SK-N-SH (cell line): Measurements from ENCODE around the gene ABCA7. TPM values are rescaled to one million over a fixed set of nuclear protein-coding genes. Genes with fewer than 3 reads are reported as not detected.

Source experiments
- CTCF ChIA-PET: fragments of 300-600, 350-600 bp; formaldehyde crosslinking; extraction: SDS; loops from one replicate; lab custom pipeline; 2021; lab: Yijun Ruan, JAX
- POLR2A ChIA-PET: fragments of 350-600 bp; sonication (Branson Sonifier 250); formaldehyde crosslinking; extraction: SDS; loops from one replicate; lab custom pipeline; 2020; ENCODE audit warnings: antibody characterized with exemption, inconsistent platforms; lab: Yijun Ruan, JAX
- DNase-seq: peaks from one replicate; pipeline ENCODE4 v3.0.0; 2012
- H2AFZ ChIP-seq: fragments of 200-600 bp; sonication (generic); 2 replicates; pipeline ENCODE4 v1.8.1; 2016; ENCODE audit warnings: antibody characterized with exemption, mild to moderate bottlenecking, low read depth
- H3F3A ChIP-seq: fragments of 200-600 bp; sonication (generic); replicated peaks from 2 replicates; pipeline ENCODE3; 2016; ENCODE audit warnings: antibody characterized with exemption, mild to moderate bottlenecking; ENCODE audit not compliant: insufficient read depth
- H3K27ac ChIP-seq, 2 experiments: fragments of 200-500 bp in 1 of 2; fragments of 200-600 bp in 1 of 2; sonication (Bioruptor generic) in 1 of 2; sonication (generic), shearing (Covaris generic) in 1 of 2; 2 replicates each; pipeline versions ENCODE4 v1.5.1 to v1.6.1; 2014 to 2016; ENCODE audit warnings: low read depth in 2 of 2, inconsistent platforms in 1 of 2, low read length in 1 of 2, mild to moderate bottlenecking in 1 of 2, mixed read lengths in 1 of 2
- H3K27me3 ChIP-seq: fragments of 200-600 bp; sonication (generic), shearing (Covaris generic); 2 replicates; pipeline ENCODE4 v1.6.1; 2016; ENCODE audit warnings: mixed run types; ENCODE audit not compliant: insufficient read depth
- H3K36me3 ChIP-seq, 2 experiments: fragments of 200-500 bp in 1 of 2; fragments of 200-600 bp in 1 of 2; sonication (Bioruptor generic) in 1 of 2; sonication (generic) in 1 of 2; replicated peaks in 1 of 2; 2 replicates each; pipeline versions ENCODE3 to v1.5.1; 2014 to 2016; ENCODE audit warnings: low read length in 1 of 2, mild to moderate bottlenecking in 1 of 2; ENCODE audit not compliant: insufficient read depth in 2 of 2, control insufficient read depth in 1 of 2
- H3K4me1 ChIP-seq, 2 experiments: fragments of 200-500 bp in 1 of 2; fragments of 200-600 bp in 1 of 2; sonication (Bioruptor generic) in 1 of 2; sonication (generic), shearing (Covaris generic) in 1 of 2; 2 replicates each; pipeline versions ENCODE4 v1.5.1 to v1.6.1; 2014 to 2016; ENCODE audit warnings: low read depth in 1 of 2, low read length in 1 of 2, mixed run types in 1 of 2; ENCODE audit not compliant: insufficient read depth in 2 of 2, control insufficient read depth in 1 of 2
- H3K4me2 ChIP-seq: fragments of 200-600 bp; sonication (generic), shearing (Covaris generic); 2 replicates; pipeline ENCODE4 v1.6.1; 2017; ENCODE audit warnings: mixed run types
- H3K4me3 ChIP-seq, 2 experiments: fragments of 200-500 bp in 1 of 2; fragments of 200-600 bp in 1 of 2; sonication (Bioruptor generic) in 1 of 2; sonication (generic), shearing (Covaris generic) in 1 of 2; 2 replicates each; pipeline versions ENCODE4 v1.5.1 to v1.8.1; 2014 to 2016; ENCODE audit warnings: low read depth in 2 of 2, inconsistent platforms in 1 of 2, low read length in 1 of 2, mild to moderate bottlenecking in 1 of 2, mixed read lengths in 1 of 2, moderate library complexity in 1 of 2
- H3K79me2 ChIP-seq: fragments of 200-600 bp; sonication (generic); 2 replicates; pipeline ENCODE4 v1.8.1; 2017; ENCODE audit warnings: mild to moderate bottlenecking; ENCODE audit not compliant: insufficient read depth
- H3K9ac ChIP-seq: fragments of 200-600 bp; sonication (generic); 2 replicates; pipeline ENCODE4 v1.6.1; 2017; ENCODE audit warnings: mixed run types
- H3K9me2 ChIP-seq: fragments of 200-600 bp; sonication (generic); 2 replicates; pipeline ENCODE4 v1.6.1; 2017; ENCODE audit warnings: mixed run types
- H3K9me3 ChIP-seq: fragments of 200-600 bp; sonication (generic); 2 replicates; pipeline ENCODE4 v1.6.1; 2017; ENCODE audit warnings: mixed run types, mild to moderate bottlenecking, moderate library complexity
- H4K20me1 ChIP-seq: fragments of 200-600 bp; sonication (generic); 2 replicates; pipeline ENCODE4 v1.6.1; 2017; ENCODE audit warnings: mild to moderate bottlenecking, mixed run types; ENCODE audit not compliant: insufficient read depth
- ELF1 ChIP-seq: IDR thresholded peaks from 2 replicates; pipeline ENCODE4 v1.4.0; 2012
- EZH2phosphoT487 ChIP-seq: fragments of 200-600 bp; sonication (generic); IDR thresholded peaks from 2 replicates; pipeline ENCODE4 v1.6.1; 2017; ENCODE audit warnings: low read depth, mixed run types, mild to moderate bottlenecking, antibody characterized with exemption, moderate library complexity, borderline replicate concordance
- FOXJ3 ChIP-seq: sonication (generic); formaldehyde crosslinking; IDR thresholded peaks from 2 replicates; pipeline ENCODE4 v1.5.1; 2020; ENCODE audit warnings: mild to moderate bottlenecking, missing genetic modification reagents
- FOXM1 ChIP-seq: IDR thresholded peaks from 2 replicates; pipeline ENCODE4 v1.4.0; 2012; ENCODE audit warnings: low read depth, mild to moderate bottlenecking
- GABPA ChIP-seq: IDR thresholded peaks from 2 replicates; pipeline ENCODE4 v1.4.0; 2012; ENCODE audit warnings: low read depth, mild to moderate bottlenecking
- JUND ChIP-seq: IDR thresholded peaks from 2 replicates; pipeline ENCODE4 v1.4.0; 2012
- MAX ChIP-seq: IDR thresholded peaks from 2 replicates; pipeline ENCODE4 v1.4.0; 2012; ENCODE audit warnings: low read depth
- NRF1 ChIP-seq: IDR thresholded peaks from 2 replicates; pipeline ENCODE4 v1.6.1; 2012; ENCODE audit warnings: low read depth, mild to moderate bottlenecking, low read length
- RCOR1 ChIP-seq: fragments of 150-350 bp; IDR thresholded peaks from 2 replicates; pipeline ENCODE4 v1.6.1; 2017; ENCODE audit warnings: antibody characterized with exemption, low read length
- RXRA ChIP-seq: IDR thresholded peaks from 2 replicates; pipeline ENCODE4 v1.4.0; 2012; ENCODE audit warnings: low read depth, mild to moderate bottlenecking, borderline replicate concordance
- SMC3 ChIP-seq: IDR thresholded peaks from 2 replicates; pipeline ENCODE4 v1.6.1; 2012; ENCODE audit warnings: low read depth, low read length, improper control_type of control experiment
- TCF12 ChIP-seq: IDR thresholded peaks from 2 replicates; pipeline ENCODE4 v1.4.0; 2012
- WGBS: methylation state at CpG from one replicate; pipeline ENCODE4 v1.1.6; 2017; ENCODE audit warnings: low lambda C conversion rate; 5-methylcytosine and 5-hydroxymethylcytosine counted together
- polyA plus RNA-seq, 3 experiments: library from polyadenylated mRNA; depleted of rRNA; stranded (reverse); fragments of >200 nt; gene quantifications; 2 replicates each; pipeline ENCODE4 v1.2.3, GENCODE V29; 2012
- TF ChIP-seq, protein P1 (sequence below): IDR thresholded peaks from 2 replicates; pipeline ENCODE4 v1.4.0; 2012; ENCODE audit warnings: low read depth, borderline replicate concordance
- TF ChIP-seq, protein P2 (sequence below): IDR thresholded peaks from 2 replicates; pipeline ENCODE4 v1.4.0; 2012; ENCODE audit warnings: low read depth, borderline replicate concordance

The ABCA7 gene
- polyA plus RNA-seq, 1 of the 3 experiments (the other 2 are of a cell fraction): 7.8 TPM

DNA sequence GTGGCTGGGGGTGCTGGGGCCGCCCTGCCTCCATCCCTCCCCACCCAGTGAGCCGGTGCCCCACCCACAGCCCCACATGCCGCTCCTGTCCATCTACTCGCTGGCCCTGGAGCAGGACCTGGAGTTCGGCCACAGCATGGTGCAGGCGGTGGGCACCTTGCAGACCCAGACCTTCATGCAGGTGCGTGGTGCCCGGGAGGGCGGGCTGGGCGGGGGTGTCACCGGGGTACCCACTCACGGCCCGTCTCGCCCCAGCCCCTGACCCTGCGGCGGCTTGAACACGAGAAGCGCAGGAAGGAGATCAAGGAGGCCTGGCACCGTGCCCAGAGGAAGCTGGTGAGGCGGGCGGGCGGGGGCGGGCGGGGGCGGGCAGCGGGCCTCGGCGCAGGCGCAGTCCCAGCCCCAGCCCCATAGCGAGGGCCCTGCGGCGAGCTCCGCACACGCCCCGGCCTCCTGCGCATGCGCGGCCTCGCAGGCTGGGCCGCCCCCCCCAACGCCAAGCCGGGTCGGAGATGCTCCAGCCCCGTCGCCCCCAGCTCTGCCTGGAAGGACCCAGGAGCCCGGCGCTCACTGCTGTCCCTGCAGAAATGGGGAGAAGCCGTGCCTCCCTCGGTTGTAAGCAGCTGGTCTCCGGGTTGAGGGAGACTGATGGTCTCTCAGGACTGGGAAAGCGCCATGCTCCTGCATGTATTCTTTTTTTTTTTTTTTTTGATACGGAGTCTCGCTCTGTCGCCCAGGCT, 34.8 kb downstream of the ABCA7 start (continued):
- TF ChIP-seq, protein P1, sequence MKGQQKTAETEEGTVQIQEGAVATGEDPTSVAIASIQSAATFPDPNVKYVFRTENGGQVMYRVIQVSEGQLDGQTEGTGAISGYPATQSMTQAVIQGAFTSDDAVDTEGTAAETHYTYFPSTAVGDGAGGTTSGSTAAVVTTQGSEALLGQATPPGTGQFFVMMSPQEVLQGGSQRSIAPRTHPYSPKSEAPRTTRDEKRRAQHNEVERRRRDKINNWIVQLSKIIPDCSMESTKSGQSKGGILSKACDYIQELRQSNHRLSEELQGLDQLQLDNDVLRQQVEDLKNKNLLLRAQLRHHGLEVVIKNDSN: no peak
- no peak for TF ChIP-seq JUND
- 0 out of 2 replicates have a peak, but pooled peaks have one; percentile 17 for TF ChIP-seq GABPA
- no peak for TF ChIP-seq RCOR1
- TF ChIP-seq ELF1: no peak
- no peak for TF ChIP-seq FOXM1
- TF ChIP-seq MAX: 0 out of 2 replicates have a peak, but pooled peaks have one; percentile 26
- no peak for TF ChIP-seq TCF12
- no peak for TF ChIP-seq SMC3

DNA sequence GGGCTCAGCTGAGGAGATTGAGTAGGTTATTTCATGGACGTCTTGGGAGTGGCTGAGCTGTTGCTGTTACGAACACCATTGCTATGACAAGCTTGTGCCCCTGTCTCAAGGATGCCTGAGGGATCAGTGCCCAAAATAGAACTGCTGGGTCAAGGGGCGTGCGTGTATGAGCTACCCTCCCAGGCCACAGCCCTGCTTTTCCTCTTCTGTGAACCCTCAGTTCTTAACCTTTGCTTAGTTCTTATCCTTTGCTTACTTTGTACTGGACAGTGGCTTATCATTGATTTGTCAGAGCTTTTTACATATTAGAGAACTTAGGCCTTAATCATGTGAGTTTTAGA, 36.1 kb downstream of the ABCA7 start:
- DNase-seq: no peak
- no peak overlapping the region for H3K9ac ChIP-seq
- no peaks in the 10 kb centered on the region for H3K9me3 ChIP-seq
- no peak overlapping the region for H2AFZ ChIP-seq
- H3K27me3 ChIP-seq: 0 out of 2 replicates have a peak, but pooled peaks cover under 1% of the 10 kb centered on the region
- H3K27ac ChIP-seq: no peak overlapping the region
- H3K36me3 ChIP-seq: no peaks in the 10 kb centered on the region
- WGBS: 98% methylated on average over 4 of the region's 4 CpGs
- ChIA-PET POLR2A (no interaction called here), CTCF (interaction anchor here (1.3 to 3.3 kb wide), 4 partner anchors 11 to 191 kb away, joined by 5 to 13 read pairs (median 6); no protein-coding TSS in a partner anchor)
- peaks cover 15% of the 10 kb centered on the region for H3F3A ChIP-seq
- H4K20me1 ChIP-seq: no peaks in the 10 kb centered on the region
- TF ChIP-seq JUND: no peak
- no peak for TF ChIP-seq NRF1
- no peak for TF ChIP-seq MAX
- TF ChIP-seq RXRA: no peak
- TF ChIP-seq, protein P2, sequence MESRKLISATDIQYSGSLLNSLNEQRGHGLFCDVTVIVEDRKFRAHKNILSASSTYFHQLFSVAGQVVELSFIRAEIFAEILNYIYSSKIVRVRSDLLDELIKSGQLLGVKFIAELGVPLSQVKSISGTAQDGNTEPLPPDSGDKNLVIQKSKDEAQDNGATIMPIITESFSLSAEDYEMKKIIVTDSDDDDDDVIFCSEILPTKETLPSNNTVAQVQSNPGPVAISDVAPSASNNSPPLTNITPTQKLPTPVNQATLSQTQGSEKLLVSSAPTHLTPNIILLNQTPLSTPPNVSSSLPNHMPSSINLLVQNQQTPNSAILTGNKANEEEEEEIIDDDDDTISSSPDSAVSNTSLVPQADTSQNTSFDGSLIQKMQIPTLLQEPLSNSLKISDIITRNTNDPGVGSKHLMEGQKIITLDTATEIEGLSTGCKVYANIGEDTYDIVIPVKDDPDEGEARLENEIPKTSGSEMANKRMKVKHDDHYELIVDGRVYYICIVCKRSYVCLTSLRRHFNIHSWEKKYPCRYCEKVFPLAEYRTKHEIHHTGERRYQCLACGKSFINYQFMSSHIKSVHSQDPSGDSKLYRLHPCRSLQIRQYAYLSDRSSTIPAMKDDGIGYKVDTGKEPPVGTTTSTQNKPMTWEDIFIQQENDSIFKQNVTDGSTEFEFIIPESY: no peak
- no peak for TF ChIP-seq FOXJ3 (CRISPR knock-in tag)
- TF ChIP-seq EZH2phosphoT487: no peak
- H3K4me2 ChIP-seq: no peak overlapping the region
- H3K79me2 ChIP-seq: no peaks in the 10 kb centered on the region
- no peaks in the 10 kb centered on the region for H3K9me2 ChIP-seq
- peaks cover 0 to 16% of the 10 kb centered on the region in 2 experiments; a peak in 1 of 4 replicates for H3K4me1 ChIP-seq
- no peak overlapping the region for H3K4me3 ChIP-seq
